GM12891 (cell line): ENCODE results near the gene CCNQ.

ENCODE experiments used
- DNase-seq: peaks from one replicate; pipeline ENCODE4 v3.0.0; 2011; ENCODE audit warnings: low spot score; ENCODE audit not compliant: insufficient read length
- FAIRE-seq: peaks from 2 replicates; lab custom pipeline; 2011; peaks lifted over from hg19 to GRCh38; lab: Jason Lieb, UNC
- PAX5 ChIP-seq: IDR thresholded peaks from 2 replicates; pipeline ENCODE4 v1.6.1; 2011; ENCODE audit warnings: low read length, moderate library complexity, mild to moderate bottlenecking; ENCODE audit not compliant: insufficient read depth, severe bottlenecking
- POLR2A ChIP-seq: IDR thresholded peaks from 2 replicates; pipeline ENCODE4 v1.6.1; 2011; ENCODE audit warnings: low read depth, low read length, control low read depth
- POLR2AphosphoS5 ChIP-seq: IDR thresholded peaks from 2 replicates; pipeline ENCODE4 v1.6.1; 2011; ENCODE audit warnings: low read depth, low read length, control low read depth
- POU2F2 ChIP-seq: IDR thresholded peaks from 2 replicates; pipeline ENCODE4 v1.6.1; 2011; ENCODE audit warnings: low read depth, mild to moderate bottlenecking, control low read depth, low read length, moderate library complexity
- SPI1 ChIP-seq: IDR thresholded peaks from 2 replicates; pipeline ENCODE4 v1.6.1; 2011; ENCODE audit warnings: low read depth, low read length, control low read depth
- TAF1 ChIP-seq: IDR thresholded peaks from 2 replicates; pipeline ENCODE4 v1.6.1; 2011; ENCODE audit warnings: low read depth, low read length, control low read depth

Gene CCNQ

DNA sequence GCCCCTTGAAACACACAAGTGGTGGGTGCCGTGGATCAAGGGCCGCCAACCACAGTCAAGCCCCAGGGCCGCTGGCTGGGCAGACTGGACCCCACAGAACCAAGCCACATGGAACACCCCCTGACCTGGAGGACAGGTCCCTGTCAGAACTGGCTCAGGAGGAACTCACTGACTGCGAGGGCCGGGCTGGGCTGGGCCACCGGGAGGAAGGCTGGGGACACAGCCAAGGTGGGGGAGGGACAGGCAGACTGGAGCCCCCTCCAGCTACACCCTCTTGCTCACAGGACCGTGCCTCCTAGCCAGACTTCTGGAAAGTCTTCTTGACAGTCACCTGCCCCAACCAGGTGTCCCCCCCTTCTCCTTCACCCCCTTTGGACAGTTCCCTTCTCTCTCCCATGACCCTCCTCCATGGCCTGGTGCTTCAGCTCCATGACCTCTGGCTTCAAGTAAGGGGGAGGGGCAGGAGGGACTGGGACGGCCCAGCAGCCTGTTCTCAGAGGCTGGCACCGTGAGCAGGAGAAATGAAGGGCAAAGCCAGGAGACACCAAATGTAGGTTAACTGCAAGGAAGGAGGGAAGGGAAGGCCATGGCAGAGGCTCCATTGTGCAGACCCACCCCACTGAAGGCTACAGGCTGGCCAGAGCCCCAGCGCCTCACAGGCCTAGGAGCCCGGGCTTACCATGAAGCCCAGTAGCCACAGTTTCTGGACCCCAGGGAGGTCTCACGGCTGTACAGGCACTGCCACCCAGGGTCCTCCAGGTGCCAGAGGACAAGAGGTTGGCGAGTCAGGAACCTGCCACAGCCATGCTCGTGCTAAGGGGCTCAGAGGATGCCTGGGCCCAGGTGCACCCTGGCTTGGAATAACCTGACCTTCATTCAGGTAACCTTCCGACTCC lies 25.5 kb upstream of the CCNQ start:
- DNase-seq = no peak
- TF ChIP-seq POU2F2 = no peak
- no peak for TF ChIP-seq TAF1
- no peak for TF ChIP-seq POLR2AphosphoS5
- TF ChIP-seq PAX5 = no peak
- TF ChIP-seq POLR2A = no peak
- no peak for TF ChIP-seq SPI1
- no peak for FAIRE-seq

GRCh38 chrX:153623310-153624029 lies 24.5 kb upstream of the CCNQ start:
- TF ChIP-seq SPI1 (no peak), POLR2A (no peak)
- FAIRE-seq (no peak), DNase-seq (no peak)

DNA sequence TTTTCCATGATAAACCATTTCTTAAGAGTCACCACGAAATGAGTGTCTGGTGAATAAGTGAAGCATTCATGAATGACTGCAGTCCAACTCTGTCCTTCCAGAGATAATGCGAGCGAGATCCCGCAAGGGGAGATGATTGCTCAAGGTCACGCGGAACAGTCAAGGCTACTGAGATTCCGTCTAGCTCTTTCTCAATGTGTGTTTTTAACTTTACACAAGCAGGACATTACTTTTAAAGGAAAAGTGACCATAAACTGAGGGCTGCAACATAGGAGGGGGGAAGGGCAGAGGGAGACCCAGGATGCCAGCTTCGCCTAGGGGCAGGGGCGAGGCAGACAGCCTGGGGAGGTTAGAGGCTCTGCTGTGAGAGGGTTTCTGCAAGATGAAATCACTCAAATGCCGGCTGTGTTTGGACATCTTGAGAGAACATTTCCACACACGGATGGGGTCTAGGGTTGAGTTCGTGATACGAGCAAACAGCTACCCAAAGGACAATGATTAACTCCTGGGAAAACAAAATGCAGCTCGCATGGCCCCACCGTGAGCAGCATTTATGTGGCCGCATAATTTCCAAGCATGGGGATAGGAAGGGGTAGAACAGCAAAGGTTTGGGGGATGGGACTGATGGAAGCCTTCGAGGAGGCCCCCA lies 23.8 kb upstream of the CCNQ start:
- DNase-seq (no peak), FAIRE-seq (no peak)
- no peak for TF ChIP-seq SPI1
- no peak for TF ChIP-seq POU2F2
- TF ChIP-seq POLR2AphosphoS5 = no peak
- no peak for TF ChIP-seq PAX5
- TF ChIP-seq POLR2A = no peak
- TF ChIP-seq TAF1 = no peak

- TF ChIP-seq TAF1 (no peak), POU2F2 (no peak), PAX5 (no peak), SPI1 (no peak)
- FAIRE-seq (no peak), DNase-seq (no peak)
Observed at GRCh38 chrX:153621949-153622598, 23.1 kb upstream of the CCNQ start.

- no peak for FAIRE-seq
- no peak for TF ChIP-seq POU2F2
- no peak for TF ChIP-seq POLR2AphosphoS5
Observed at GRCh38 chrX:153620576-153620975, 21.6 kb upstream of the CCNQ start.

DNA sequence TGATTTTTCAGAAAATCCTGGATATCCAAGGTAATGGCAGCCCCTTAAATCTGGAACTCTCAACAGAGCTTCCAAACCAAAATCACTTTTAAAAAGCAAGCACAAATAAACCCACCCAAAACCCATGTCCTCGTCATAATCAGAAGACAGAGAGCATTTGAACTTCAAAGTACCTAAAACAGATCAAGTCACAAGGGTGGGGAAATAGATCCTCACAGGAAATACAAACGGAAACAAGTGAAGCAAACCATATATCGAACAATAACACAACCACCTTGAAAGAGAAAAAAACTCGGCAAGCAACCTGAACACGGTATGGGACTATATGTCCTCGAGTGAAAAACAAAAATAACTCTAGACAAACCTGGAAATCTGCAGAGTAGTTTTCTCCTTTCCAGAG lies 15.9 kb upstream of the CCNQ start:
- TF ChIP-seq POLR2A = no peak
- TF ChIP-seq PAX5 = no peak
- TF ChIP-seq TAF1 = no peak
- TF ChIP-seq POLR2AphosphoS5 = no peak
- no peak for TF ChIP-seq SPI1
- TF ChIP-seq POU2F2 = no peak
- DNase-seq (no peak), FAIRE-seq (no peak)

More at GRCh38 chrX:153620576-153620975, 21.6 kb upstream of the CCNQ start:
- DNase-seq = no peak

DNA sequence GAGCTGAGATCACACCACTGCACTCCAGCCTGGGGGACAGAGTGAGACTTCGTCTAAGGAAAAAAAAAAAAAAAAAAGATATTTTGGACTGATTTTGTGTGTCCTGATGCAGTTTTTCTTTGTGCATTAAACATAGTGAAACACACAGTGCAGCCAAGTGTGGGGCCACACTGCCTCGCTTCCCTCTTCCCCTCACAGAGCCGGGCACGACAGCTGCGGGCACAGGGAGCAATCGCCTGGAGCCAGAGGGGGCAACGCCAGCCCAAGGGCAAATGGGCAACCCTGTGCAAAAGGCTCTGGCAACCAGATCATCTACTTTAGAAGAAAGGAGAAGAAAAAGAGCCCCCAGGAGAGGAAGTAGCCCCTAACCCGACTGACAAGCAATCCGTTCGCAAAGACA lies 13.5 kb upstream of the CCNQ start:
- DNase-seq (no peak), FAIRE-seq (peak; percentile 28)
- TF ChIP-seq POLR2A = no peak
- TF ChIP-seq SPI1 = peak; percentile 36; the same call in 1 of the 2 replicates
- no peak for TF ChIP-seq PAX5

DNA sequence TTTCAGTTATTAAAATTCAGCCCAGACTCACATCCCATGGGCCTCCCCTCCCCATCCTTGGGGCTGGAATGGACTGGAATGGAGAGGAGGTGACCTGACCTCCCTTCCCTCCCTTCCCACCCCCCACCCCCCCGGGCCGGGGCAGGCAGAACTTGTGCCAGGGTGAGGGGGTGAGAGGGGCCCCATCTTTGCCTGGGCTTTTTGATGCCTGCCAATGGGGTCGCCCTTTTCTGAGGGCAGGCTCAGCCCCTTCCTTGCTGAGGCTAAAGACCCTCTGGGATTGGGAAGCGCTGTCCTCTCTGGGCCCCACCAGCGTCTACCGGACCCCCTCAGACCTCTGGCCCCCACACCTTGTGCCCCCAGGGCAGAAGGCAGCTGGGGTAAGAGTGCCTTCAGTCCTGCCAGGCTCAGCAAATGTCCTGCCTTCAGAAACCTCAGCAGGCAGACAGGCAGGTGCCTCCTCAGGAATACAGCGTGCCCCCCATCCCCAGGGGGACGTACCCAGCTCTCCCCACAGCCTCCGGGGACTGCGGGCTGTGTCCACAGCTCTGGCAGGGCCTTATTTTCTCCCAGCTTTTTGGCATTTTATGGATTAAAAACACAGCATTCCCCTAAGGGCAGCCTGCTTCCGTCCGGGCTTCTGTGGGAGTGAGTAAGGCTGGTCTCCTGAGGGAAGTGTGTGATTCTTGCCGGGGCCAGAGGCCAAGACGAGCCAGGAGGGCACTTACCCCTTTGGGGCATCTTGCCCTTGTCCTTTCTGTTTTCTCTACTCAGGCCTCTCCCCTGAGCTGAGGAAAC lies 12.6 kb upstream of the CCNQ start:
- no peak for TF ChIP-seq POLR2AphosphoS5
- no peak for TF ChIP-seq SPI1
- no peak for TF ChIP-seq POLR2A
- no peak for TF ChIP-seq PAX5
- no peak for FAIRE-seq
- DNase-seq = no peak

- DNase-seq = no peak
- no peak for FAIRE-seq
- TF ChIP-seq POLR2AphosphoS5 = no peak
- TF ChIP-seq SPI1 = no peak
- TF ChIP-seq POLR2A = no peak
- no peak for TF ChIP-seq TAF1
- no peak for TF ChIP-seq PAX5
- no peak for TF ChIP-seq POU2F2
Observed at GRCh38 chrX:153610836-153611213, 11.9 kb upstream of the CCNQ start.
